Measurements from ENCODE around the gene GPR150.

GRCh38 chr5:95609711-95610110 lies 10.2 kb upstream of the GPR150 start:
- TF ChIP-seq FOS (IDR thresholded peaks at IDR 0.05; ENCODE audit: borderline replicate concordance, extremely low read depth, insufficient read length) (no peak), CTCF (IDR thresholded peaks at IDR 0.05 in 2 of 3, conservative IDR thresholded peaks at IDR 0.05 in 1 of 3; ENCODE audit: control insufficient read depth in 2 of 3, extremely low read depth in 1 of 3, insufficient read depth in 1 of 3, low read depth in 3 of 3, low read length in 3 of 3) (no peak), WRNIP1 (IDR thresholded peaks at IDR 0.05; ENCODE audit: borderline replicate concordance, low read depth, low read length) (no peak), TBL1XR1 (IDR thresholded peaks at IDR 0.05; ENCODE audit: low read depth, low read length) (no peak), NR2C2 (IDR thresholded peaks at IDR 0.05; ENCODE audit: borderline replicate concordance, control insufficient read depth, insufficient read length, low read depth) (no peak), NBN (IDR thresholded peaks at IDR 0.05) (no peak), POLR2AphosphoS5 (IDR thresholded peaks at IDR 0.05; ENCODE audit: low read length) (no peak), ESRRA (IDR thresholded peaks at IDR 0.05; ENCODE audit: low read length) (no peak), CBFB (IDR thresholded peaks at IDR 0.05; ENCODE audit: low read depth) (no peak), TAF1 (IDR thresholded peaks at IDR 0.05; ENCODE audit: borderline replicate concordance, low read depth, low read length) (no peak), ZSCAN29 (IDR thresholded peaks at IDR 0.05) (no peak), POLR2A (IDR thresholded peaks at IDR 0.05; ENCODE audit: low read depth, low read length) (no peak)
- TF ChIP-seq, protein P1, sequence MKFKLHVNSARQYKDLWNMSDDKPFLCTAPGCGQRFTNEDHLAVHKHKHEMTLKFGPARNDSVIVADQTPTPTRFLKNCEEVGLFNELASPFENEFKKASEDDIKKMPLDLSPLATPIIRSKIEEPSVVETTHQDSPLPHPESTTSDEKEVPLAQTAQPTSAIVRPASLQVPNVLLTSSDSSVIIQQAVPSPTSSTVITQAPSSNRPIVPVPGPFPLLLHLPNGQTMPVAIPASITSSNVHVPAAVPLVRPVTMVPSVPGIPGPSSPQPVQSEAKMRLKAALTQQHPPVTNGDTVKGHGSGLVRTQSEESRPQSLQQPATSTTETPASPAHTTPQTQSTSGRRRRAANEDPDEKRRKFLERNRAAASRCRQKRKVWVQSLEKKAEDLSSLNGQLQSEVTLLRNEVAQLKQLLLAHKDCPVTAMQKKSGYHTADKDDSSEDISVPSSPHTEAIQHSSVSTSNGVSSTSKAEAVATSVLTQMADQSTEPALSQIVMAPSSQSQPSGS (IDR thresholded peaks at IDR 0.05; ENCODE audit: low read length): no peak
- TF ChIP-seq, protein P2, sequence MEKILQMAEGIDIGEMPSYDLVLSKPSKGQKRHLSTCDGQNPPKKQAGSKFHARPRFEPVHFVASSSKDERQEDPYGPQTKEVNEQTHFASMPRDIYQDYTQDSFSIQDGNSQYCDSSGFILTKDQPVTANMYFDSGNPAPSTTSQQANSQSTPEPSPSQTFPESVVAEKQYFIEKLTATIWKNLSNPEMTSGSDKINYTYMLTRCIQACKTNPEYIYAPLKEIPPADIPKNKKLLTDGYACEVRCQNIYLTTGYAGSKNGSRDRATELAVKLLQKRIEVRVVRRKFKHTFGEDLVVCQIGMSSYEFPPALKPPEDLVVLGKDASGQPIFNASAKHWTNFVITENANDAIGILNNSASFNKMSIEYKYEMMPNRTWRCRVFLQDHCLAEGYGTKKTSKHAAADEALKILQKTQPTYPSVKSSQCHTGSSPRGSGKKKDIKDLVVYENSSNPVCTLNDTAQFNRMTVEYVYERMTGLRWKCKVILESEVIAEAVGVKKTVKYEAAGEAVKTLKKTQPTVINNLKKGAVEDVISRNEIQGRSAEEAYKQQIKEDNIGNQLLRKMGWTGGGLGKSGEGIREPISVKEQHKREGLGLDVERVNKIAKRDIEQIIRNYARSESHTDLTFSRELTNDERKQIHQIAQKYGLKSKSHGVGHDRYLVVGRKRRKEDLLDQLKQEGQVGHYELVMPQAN (conservative IDR thresholded peaks at IDR 0.05): no peak

All from GM12878 (cell line).